Kidney epithelial cell (primary cell): ENCODE data around the gene SCP2. TPM values are rescaled to one million over a fixed set of nuclear protein-coding genes. Genes with fewer than 3 reads are reported as not detected.

ENCODE experiments used
- DNase-seq: peaks from one replicate; pipeline ENCODE4 v3.0.0-alpha.2; 2010; ENCODE audit warnings: low read depth
- H3K27me3 ChIP-seq: 2 replicates; pipeline ENCODE4 v1.6.0; 2011; ENCODE audit warnings: low read length; ENCODE audit not compliant: control insufficient read depth, insufficient read depth
- H3K36me3 ChIP-seq: 2 replicates; pipeline ENCODE4 v1.5.1; 2011; ENCODE audit warnings: low read length; ENCODE audit not compliant: control insufficient read depth, insufficient read depth
- H3K4me3 ChIP-seq: 2 replicates; pipeline ENCODE4 v1.5.1; 2011; ENCODE audit warnings: low read depth, mild to moderate bottlenecking, control low read depth, low read length
- CTCF ChIP-seq: IDR thresholded peaks from 2 replicates; pipeline ENCODE4 v1.5.1; 2011; ENCODE audit warnings: mild to moderate bottlenecking, moderate library complexity, low read length, control low read depth, inconsistent platforms; ENCODE audit not compliant: insufficient read depth, poor library complexity, severe bottlenecking
- total RNA-seq: library from RNA; depleted of rRNA; stranded (reverse); fragments of >200 nt; gene quantifications from 2 replicates; pipeline ENCODE4 v1.2.3, GENCODE V29; 2015

SCP2 gene
- total RNA-seq, 1 donor from 2014 or later, result 63.8 TPM

DNA sequence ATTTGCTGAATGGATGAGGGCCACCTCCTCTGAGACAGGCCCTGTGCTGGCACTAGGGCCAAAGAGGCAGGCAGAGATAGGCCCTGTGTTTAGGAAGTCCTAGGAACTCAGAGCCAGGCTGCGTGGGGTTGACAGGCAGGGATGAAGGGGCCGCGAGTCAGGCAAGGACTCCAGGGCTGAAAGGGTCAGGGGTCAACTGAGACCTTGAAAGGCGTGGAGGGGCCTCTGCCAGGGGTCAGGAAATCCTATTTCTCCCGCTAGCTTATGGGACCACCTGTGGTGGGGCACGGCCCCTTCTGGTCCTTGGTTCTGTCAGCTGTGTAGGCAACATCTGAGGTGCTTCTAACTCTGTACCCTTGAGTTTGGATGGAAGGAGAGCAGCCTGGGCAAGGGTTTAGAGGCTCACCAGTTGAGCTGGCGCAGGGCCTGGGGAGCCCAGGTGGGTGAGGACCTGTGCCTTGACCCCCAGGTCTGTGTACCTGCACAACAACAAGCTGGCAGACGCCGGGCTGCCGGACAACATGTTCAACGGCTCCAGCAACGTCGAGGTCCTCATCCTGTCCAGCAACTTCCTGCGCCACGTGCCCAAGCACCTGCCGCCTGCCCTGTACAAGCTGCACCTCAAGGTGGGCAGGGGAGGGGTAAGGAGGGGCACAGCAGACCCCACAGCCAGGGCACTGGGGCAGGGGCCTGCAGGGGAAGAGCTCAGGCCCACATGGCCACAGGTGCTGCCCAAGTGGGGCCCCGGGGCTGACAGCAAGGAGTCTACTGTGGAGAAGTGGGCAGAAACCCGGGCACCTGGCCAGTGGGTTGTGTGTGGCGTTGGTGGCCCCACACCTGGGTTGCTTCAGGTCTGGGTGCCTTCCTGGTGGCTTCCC, 149.9 kb downstream of the SCP2 start:
- Histone ChIP-seq H3K4me3 (no peak overlapping the region), H3K27me3 (no peaks in the 10 kb centered on the region), H3K36me3 (no peaks in the 10 kb centered on the region)
- TF ChIP-seq CTCF, result no peak
- no peak for DNase-seq

DNA sequence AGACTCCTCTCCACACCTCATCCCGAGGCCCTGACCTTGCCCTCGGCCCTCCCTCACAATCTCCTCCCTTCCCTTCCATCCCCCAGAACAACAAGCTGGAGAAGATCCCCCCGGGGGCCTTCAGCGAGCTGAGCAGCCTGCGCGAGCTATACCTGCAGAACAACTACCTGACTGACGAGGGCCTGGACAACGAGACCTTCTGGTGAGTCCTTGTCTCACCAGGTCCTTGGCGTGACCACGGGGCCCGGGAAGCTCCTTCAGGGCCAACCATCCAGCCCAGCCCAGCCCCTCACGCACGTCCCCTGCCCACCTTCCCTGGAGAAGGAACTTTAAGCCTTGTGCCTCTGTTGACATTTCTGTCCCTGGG, 150.5 kb downstream of the SCP2 start:
- Histone ChIP-seq H3K27me3 (no peaks in the 10 kb centered on the region), H3K36me3 (no peaks in the 10 kb centered on the region), H3K4me3 (no peak overlapping the region)
- TF ChIP-seq CTCF, result no peak
- no peak for DNase-seq

- no peaks in the 10 kb centered on the region for H3K36me3 ChIP-seq
- TF ChIP-seq CTCF, result no peak
Measured at GRCh38 chr1:53078333-53079101, 151.4 kb downstream of the SCP2 start.

GRCh38 chr1:53079251-53079650, 152.2 kb downstream of the SCP2 start:
- no peak for DNase-seq
- no peaks in the 10 kb centered on the region for H3K36me3 ChIP-seq
- no peak overlapping the region for H3K4me3 ChIP-seq
- H3K27me3 ChIP-seq, result no peaks in the 10 kb centered on the region
- TF ChIP-seq CTCF, result no peak

More at GRCh38 chr1:53078333-53079101, 151.4 kb downstream of the SCP2 start:
- H3K27me3 ChIP-seq, result no peaks in the 10 kb centered on the region
- H3K4me3 ChIP-seq, result no peak overlapping the region
- no peak for DNase-seq

- H3K36me3 ChIP-seq, result no peaks in the 10 kb centered on the region
- no peak for TF ChIP-seq CTCF
- H3K27me3 ChIP-seq, result no peaks in the 10 kb centered on the region
- no peak overlapping the region for H3K4me3 ChIP-seq
- DNase-seq, result no peak
Measured at GRCh38 chr1:53080041-53080440, 153.0 kb downstream of the SCP2 start.

DNA sequence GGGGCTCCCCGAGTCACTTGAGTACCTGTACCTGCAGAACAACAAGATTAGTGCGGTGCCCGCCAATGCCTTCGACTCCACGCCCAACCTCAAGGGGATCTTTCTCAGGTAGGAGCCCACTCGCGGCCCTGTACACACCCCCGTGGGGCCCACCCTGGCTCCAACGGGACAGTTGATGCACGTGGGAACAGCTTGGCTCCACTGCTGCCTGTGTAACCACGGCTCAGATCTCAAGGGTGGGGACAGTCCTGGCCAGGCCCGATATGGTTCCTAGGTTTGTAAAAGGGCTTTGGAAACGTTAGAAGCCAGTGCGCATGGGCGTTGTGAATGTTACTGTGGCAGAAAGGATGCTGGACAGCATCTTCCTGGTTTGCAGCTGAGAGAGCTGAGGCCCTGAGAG, 153.7 kb downstream of the SCP2 start:
- Histone ChIP-seq H3K36me3 (no peaks in the 10 kb centered on the region), H3K27me3 (no peaks in the 10 kb centered on the region), H3K4me3 (no peak overlapping the region)
- TF ChIP-seq CTCF, result no peak
- no peak for DNase-seq
